Esophagus squamous epithelium (tissue), 5 donors: ENCODE results near the gene REM1. TPM values are rescaled to one million over a fixed set of nuclear protein-coding genes. Genes with fewer than 3 reads are reported as not detected.
A peak's percentile ranks its signal among the peaks of the same experiment; 100 is the strongest.
"Not testable (repeated sequence)": the region's sequence is repeated elsewhere in the genome, so short reads cannot be mapped to it uniquely, and the experiment has no call there.

Experiments used
- DNase-seq: peaks from one replicate; lab custom pipeline; 2025; lab: John Stamatoyannopoulos, UW
- H3K27ac ChIP-seq, 4 donors: fragments of 200-600 bp; sonication (generic); one replicate each; pipeline ENCODE4 v1.5.1; 2016 to 2019; ENCODE audit warnings: mild to moderate bottlenecking in 1 of 4
- H3K27me3 ChIP-seq, 4 donors: fragments of 200-600 bp; sonication (generic); 1 replicate in 3 of 4; 2 replicates in 1 of 4; pipeline versions ENCODE4 v1.5.1 to v1.6.0; 2017 to 2021; ENCODE audit warnings: antibody characterized with exemption in 1 of 4
- H3K36me3 ChIP-seq, 3 donors: fragments of 200-600 bp; sonication (generic); one replicate each; pipeline ENCODE4 v1.5.1; 2016 to 2019
- H3K4me1 ChIP-seq, 3 donors: fragments of 200-600 bp; sonication (generic); one replicate each; pipeline ENCODE4 v1.5.1; 2017 to 2019
- H3K4me3 ChIP-seq, 4 donors: fragments of 200-600 bp; sonication (generic); 1 replicate in 3 of 4; 2 replicates in 1 of 4; pipeline ENCODE4 v1.5.1; 2016 to 2019; ENCODE audit warnings: mild to moderate bottlenecking in 2 of 4, moderate library complexity in 1 of 4
- H3K9me3 ChIP-seq, 3 donors: fragments of 200-600 bp; sonication (generic); one replicate each; pipeline ENCODE4 v1.5.1; 2016 to 2019
- POLR2A ChIP-seq, 4 donors: fragments of 450-650 bp; IDR thresholded peaks; one replicate each; pipeline ENCODE4 v1.6.1; 2017; ENCODE audit warnings: antibody characterized with exemption in 4 of 4, mild to moderate bottlenecking in 4 of 4, moderate library complexity in 3 of 4
- WGBS, 2 donors: methylation state at CpG; one replicate each; pipeline ENCODE4 v1.1.5; 2018; 5-methylcytosine and 5-hydroxymethylcytosine counted together
- intact Hi-C: fragments of 100-400 bp; cut with DNase I; formaldehyde crosslinking; loops from one replicate; pipeline ENCODE4 v1.15.0; 2022
- total RNA-seq, 4 donors: library from RNA; depleted of rRNA; stranded (reverse); fragments of >200 nt; gene quantifications; one replicate each; pipeline ENCODE4 v1.1.0, GENCODE V29; 2016
- TF ChIP-seq, protein P1 (sequence below), 6 experiments: fragments of 450-650 bp in 4 of 6; fragments of 200-600 bp in 2 of 6; sonication (generic) in 2 of 6; IDR thresholded peaks; one replicate each; pipeline ENCODE4 v1.5.1; 2016 to 2019; ENCODE audit warnings: antibody characterized with exemption in 6 of 6, mild to moderate bottlenecking in 4 of 6, moderate library complexity in 4 of 6
- donor health status: DM: yes; HTN: yes; CAD: no.

REM1 gene
- total RNA-seq, 4 donors from 2014 or later, result 0.18 to 4.0 (median 1.3) TPM; not detected in 1

- Histone ChIP-seq H3K27ac (peak overlapping the region in 2 of 4 donors; percentile 52 to 75), H3K4me3 (no peak overlapping the region), H3K36me3 (no peaks in the 10 kb centered on the region), H3K4me1 (peaks cover 0 to 15% (median 9%) of the 10 kb centered on the region in 3 donors), H3K27me3 (peaks cover 0 to 6% (median 0%) of the 10 kb centered on the region in 4 donors), H3K9me3 (no peaks in the 10 kb centered on the region)
- no peak for DNase-seq
- 36 to 38% methylated on average over 4 to 6 of the region's 6 CpGs for WGBS, 2 donors
- TF ChIP-seq, protein P1, sequence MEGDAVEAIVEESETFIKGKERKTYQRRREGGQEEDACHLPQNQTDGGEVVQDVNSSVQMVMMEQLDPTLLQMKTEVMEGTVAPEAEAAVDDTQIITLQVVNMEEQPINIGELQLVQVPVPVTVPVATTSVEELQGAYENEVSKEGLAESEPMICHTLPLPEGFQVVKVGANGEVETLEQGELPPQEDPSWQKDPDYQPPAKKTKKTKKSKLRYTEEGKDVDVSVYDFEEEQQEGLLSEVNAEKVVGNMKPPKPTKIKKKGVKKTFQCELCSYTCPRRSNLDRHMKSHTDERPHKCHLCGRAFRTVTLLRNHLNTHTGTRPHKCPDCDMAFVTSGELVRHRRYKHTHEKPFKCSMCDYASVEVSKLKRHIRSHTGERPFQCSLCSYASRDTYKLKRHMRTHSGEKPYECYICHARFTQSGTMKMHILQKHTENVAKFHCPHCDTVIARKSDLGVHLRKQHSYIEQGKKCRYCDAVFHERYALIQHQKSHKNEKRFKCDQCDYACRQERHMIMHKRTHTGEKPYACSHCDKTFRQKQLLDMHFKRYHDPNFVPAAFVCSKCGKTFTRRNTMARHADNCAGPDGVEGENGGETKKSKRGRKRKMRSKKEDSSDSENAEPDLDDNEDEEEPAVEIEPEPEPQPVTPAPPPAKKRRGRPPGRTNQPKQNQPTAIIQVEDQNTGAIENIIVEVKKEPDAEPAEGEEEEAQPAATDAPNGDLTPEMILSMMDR (IDR thresholded peaks at IDR 0.05), result no peak
- no peak for TF ChIP-seq POLR2A (IDR thresholded peaks at IDR 0.05)
- intact Hi-C loops, result loop anchor here (5.0 kb wide), 1 partner anchor 36 kb away; no protein-coding TSS in a partner anchor
Measured at GRCh38 chr20:31497838-31498540, 22.9 kb downstream of the REM1 start.

DNA sequence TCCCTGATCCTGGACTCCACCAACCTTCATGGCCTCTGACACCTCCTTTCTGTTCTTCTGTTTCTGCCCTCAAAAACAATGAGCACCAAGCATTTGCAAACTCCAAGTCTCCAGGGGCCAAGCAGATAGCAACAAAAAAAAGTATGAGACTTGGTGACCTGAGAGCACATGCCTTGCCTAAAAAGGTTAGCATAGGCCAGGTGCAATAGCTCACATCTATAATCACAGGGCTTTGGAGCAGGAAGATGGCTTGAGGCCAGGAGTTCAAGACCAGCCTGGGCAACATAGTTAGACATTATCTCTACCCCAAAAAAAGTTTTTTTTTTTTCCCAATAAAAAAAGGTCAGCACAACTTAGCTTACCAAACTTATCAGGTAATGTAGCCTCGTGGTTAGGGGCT is 25.4 kb downstream of the REM1 start:
- Histone ChIP-seq H3K4me1 (peaks cover 0 to 20% (median 9%) of the 10 kb centered on the region in 3 donors), H3K9me3 (no peaks in the 10 kb centered on the region), H3K27ac (no peak overlapping the region), H3K4me3 (no peak overlapping the region), H3K27me3 (peaks cover 0 to 10% (median 0%) of the 10 kb centered on the region in 4 donors), H3K36me3 (no peaks in the 10 kb centered on the region)
- intact Hi-C loops, result no loop called here
- WGBS, 2 donors, result 40 to 50% methylated on average over 1 of the region's 1 CpG
- TF ChIP-seq, protein P1 (IDR thresholded peaks at IDR 0.05), result no peak
- TF ChIP-seq POLR2A (IDR thresholded peaks at IDR 0.05), result no peak
- no peak for DNase-seq

GRCh38 chr20:31502884-31503673 is 28.0 kb downstream of the REM1 start:
- H3K36me3 ChIP-seq, H3K4me3 ChIP-seq, H3K27ac ChIP-seq, intact Hi-C loops, H3K9me3 ChIP-seq, DNase-seq, H3K27me3 ChIP-seq, H3K4me1 ChIP-seq: not testable (repeated sequence)
- 43 to 47% methylated on average over 12 of the region's 20 CpGs for WGBS, 2 donors
- TF ChIP-seq, protein P1 (IDR thresholded peaks at IDR 0.05), result peak; percentile 88 to 96 (median 90)

- Histone ChIP-seq H3K27me3 (peaks cover 0 to 3% (median 0%) of the 10 kb centered on the region in 4 donors), H3K27ac (no peak overlapping the region), H3K36me3 (no peaks in the 10 kb centered on the region), H3K4me1 (peaks cover 0 to 8% (median 0%) of the 10 kb centered on the region in 3 donors), H3K4me3 (no peak overlapping the region), H3K9me3 (peaks cover 0 to 6% (median 0%) of the 10 kb centered on the region in 3 donors)
- no peak for DNase-seq
- intact Hi-C loops, result no loop called here
- 73 to 100% methylated on average over 1 of the region's 1 CpG for WGBS, 2 donors
- no peak for TF ChIP-seq POLR2A (IDR thresholded peaks at IDR 0.05)
- TF ChIP-seq, protein P1 (IDR thresholded peaks at IDR 0.05), result no peak
Measured at GRCh38 chr20:31505903-31506302, 30.8 kb downstream of the REM1 start.
